ENCODE data around the gene SYT7.

Gene SYT7

DNA sequence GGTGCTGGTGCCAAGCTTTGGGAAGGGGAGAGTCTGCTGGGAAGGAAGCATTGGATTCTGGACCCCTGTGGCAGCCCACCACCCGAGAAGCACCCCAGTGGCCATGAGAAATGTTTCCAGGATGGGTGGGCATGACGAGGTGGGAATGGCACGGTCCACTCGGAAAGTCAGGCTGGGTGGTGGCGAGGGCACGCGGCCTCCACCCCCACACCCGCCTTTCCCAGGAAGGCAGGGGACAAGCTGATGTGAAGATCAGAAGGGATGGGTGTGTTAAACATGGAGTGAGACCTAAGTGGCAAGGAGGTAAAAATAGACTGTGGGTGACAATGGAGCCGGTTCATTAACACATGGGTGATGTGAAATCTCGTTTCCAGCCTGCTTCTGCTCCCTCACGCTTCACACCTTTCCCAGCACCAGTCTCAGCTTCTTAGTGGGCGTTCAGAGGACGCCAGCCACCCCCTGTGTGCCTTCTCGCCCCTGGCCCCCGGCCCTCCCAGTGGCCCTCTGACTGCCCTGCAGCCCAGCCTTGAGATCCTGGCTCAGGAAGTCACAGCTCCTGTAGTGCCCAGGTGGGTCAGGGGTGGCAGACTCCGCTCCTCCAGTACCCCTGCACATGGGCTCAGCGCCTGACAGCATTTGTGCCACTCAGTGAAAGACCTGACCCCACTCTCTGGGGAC is 44.7 kb downstream of the SYT7 start:
- DNase-seq: no peak

DNA sequence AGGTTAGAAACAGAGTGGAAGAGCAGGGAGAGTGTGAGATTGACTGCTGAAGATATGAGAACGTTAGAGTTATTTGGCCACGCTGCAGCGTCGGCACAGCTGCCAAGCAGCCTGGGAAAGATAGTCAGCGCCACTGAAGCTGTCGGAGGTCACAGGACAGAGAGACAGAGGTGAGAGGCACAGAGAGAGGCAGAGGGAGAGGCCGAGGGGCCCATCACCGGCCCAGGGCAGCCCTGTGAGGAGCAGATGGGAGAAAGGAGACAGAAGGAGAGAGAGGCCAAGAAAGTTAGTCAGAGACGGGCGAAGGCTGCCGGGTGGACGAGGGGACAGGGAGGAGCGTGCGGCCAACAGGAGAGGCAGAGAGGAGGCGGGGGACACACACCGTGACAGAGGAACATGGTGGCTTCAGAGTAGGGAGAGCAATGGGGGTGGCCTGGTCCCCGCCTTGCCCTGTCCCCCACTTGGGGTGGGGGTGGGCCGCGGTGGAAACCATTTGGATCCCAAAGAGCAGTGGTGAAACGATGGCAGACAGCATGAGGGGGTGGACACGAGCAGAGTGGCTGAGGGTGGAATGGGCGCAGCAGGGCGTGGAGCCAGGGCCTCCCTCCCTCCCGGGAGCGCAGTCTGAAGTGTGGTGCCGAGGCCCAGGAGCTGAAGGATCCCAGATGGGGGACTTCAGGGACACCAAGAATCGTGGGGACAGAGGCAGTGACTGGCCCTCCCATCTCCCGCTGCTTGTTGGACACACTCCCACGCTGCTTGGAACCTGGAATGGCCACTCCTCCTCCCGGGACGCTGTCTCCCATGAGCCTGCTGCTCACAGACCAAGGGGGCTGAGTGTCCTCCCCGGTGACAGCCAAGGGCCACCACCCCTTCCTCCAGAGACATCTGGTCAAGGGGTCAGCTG is 45.7 kb downstream of the SYT7 start:
- no peak for DNase-seq

DNA sequence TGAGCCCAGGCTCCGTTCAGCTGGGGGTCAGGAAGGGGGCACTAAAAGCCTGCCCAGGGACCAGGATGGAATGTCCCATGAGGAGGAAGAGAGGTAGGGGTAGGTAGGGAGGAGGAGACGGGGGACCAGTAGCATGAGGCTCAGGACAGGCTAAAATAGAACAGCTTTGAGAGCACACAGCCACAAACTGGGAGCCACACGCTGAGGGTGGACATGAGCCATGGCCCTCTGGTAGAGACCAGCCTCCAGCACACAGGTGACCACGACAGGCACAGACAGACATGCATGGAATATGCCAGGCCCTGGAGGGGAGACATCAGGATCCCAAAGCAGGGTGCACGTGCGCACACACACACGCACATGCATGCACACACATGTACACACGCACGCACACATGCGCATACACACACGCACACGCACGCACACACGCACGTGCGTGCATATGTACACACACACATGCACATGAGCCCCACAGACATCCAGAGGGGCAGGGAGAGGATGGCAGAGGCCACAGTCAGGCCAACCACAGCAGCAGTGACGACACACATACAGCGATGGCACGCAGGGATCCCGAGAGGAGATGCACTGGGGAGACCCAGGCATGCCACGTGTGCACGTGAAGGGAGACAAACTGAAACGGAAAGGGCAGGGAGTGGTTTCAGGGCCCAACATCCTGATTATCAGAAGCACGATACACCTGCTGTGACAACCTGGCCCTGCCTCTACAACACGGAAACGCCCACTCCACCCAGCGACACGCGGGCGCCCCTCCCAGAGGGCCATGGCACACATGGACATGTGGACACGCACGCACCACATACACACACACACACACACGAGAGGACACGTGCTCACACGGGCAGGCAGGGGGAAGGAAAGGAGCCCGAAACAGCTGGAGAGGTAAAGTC is 46.6 kb downstream of the SYT7 start:
- DNase-seq: no peak

DNA sequence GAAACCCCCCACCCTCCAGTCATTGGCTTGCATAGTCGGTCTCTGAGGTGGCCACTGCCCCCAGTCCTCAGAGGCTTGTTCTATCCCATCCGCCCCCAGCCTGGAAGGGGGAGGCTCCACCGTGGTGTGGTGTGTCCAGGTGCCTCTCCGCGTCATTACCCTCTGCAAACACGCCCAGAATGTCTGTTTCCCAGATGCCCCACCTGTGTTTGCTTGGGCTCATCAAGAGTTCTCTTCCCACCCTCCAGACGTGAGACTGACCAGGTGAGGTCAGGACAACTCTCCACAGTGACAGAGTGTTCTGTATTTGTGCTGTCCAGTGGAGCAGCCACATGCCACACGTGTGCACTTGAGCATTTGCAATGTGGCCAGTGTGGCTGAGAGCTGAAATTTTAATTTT is 47.5 kb downstream of the SYT7 start:
- no peak for DNase-seq

DNA sequence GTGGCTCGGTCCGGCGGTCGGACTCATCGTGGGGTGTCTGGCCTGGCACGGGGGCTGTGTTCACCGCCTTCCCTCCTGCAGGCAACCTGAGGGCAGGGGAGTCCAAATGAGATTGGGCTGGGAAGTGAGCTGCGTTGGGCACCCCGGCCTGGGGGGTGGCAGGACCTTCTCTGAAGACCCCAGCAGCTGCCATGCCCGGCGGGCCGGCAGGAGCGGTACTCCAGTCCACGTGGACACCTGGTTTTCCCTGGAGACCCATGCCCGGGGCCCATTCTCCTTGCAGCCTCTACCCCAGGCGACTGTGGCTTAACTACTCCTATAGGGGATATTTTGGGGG is 47.9 kb downstream of the SYT7 start:
- DNase-seq: no peak

DNA sequence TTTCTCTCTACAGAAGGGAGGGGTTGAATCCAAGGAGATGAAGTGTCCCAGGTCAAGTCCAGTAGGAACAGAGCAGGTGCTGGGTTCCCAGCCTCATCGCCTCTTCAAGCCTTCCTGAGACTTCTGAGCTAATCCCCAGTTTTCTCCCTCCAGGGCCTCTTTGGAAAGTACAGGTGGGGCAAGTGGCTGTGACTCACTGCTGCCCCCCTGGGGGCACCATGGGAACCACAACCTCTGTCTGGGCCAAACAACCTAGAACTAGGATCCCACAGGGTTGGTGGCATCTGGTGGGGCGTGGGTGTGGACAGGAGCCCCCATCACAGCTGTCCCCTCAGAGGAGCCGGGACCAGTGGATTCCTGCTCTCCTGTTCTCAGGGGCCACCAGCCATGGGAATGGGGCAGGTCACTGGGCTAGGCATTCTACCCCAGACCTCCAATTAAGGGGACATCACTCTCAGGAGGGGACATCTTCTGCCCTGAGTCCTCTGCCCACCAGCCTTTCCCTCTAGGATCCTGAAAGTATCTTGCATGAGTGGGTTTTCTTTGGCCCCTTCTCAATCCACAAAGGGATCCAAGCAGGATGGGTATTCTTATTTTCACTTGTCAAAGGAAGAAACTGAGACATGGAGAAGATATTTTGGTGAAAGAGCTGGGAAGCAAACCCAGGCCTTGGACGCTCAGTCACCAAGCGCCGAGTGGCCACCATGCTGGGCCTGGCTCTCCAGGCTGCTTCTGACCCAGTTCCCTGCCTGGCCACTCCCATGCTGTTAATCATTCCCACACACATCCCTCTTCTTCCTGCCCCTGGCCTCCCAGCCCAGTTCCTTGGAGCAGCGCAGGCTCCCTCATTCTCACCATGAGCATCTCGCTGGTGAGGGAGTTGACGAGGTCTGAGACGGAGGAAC is 48.5 kb downstream of the SYT7 start:
- DNase-seq: no peak

DNA sequence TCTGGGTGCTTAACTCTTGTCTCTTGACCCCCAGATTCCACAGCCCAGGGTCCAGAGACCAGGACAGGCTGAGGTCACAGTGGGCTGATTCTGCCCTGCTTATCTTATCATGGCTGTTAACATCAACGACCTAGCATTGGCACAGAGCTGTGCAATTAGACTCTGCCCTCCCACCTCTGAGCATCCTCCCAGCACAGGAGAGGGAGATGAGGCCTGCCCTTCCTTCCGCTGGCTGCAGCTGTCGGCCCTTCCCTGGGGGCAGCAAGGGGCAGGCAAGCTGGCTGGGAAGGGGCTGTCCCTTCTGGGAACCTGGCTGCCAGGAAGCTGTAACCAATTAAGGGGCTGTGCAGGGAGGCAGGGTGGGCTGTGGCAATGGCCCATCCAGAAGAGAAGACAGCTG is 49.8 kb downstream of the SYT7 start:
- no peak for DNase-seq

DNA sequence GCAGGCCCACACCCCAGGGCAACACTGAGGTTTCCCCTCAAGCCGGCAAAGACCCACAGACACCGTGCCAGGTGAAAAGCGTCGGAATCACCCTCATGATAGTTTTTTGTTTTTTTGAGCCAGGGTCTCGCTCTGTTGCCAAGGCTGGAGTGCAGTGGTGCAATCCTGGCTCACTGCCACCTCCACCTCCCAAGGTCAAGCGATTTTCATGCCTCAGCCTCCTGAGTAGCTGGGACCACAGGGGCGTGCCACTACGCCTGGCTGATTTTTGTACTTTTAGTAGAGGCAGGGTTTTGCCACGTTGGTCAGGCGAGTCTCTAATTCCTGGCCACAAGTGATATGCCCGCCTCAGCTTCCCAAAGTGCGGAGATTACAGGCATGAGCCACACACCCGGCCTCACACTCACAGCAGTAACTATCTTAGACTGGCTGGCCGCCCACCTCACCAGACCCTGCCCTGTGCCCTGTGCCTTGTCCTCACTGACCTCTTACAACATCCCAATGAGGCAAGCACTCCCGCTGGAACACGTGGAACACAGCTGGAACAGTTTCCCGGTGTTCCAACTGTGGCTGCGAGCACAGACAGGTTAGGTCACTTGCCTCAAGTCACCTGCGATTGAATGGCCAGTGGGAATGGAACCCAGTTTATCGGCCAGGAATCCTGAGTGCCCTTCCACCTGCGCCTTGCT is 51.2 kb downstream of the SYT7 start:
- no peak for DNase-seq

DNA sequence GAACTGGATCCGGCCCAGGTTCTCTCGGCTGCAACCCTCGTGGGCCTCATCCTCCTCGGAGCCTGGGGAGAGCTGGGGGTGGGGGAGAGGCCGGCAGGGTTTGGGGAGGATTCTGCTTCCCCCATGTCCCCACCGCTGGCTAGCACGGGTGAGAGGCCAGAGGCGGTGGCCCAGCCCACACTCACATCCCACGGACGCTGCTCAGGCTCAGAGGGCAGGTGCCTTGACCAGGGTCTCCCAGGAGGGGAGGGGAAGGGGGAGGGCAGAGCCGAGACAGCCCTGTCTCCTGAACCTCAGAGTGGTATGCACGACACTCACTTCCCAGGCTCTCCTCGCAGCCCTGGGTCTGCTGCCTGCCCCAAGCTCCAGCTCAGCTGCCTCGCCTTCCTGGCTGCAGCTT is 52.8 kb downstream of the SYT7 start:
- no peak for DNase-seq

DNA sequence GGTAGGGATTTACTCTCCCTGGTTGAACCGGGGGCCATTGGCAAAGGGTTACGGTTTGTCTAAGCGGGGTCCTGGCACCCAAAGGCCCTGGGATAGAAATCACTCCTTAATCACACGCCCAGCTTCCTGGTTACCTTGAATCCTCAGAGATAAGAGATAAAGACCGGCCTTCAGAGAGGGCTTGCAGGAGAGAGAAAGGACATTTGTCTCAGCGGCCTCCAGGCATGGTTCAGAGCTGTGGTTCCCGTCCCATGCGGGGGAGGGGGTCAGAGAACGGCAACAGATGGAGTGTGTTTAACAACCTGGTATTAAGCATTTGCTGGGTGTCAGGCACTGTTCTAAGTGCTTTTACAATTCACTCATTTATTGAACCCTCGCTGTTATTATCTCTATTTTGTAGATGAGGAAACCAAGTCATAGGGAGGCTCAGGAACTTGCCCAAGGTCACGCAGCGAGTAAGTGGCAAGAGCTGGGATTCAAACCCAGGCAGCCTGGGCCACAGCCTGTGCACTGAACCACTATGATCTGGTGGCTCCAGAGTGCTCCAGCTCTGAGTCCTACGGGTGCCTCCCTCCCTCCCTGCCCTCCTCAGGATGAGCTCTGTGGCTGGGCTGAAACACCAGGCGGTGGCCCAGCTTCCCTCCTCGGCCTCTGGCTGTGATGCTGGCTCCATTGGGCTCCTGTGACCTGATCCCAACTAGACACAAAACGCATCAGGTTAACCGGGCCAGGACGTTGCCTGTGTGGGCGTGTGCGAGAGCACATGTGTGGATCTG is 53.7 kb downstream of the SYT7 start:
- no peak for DNase-seq

DNA sequence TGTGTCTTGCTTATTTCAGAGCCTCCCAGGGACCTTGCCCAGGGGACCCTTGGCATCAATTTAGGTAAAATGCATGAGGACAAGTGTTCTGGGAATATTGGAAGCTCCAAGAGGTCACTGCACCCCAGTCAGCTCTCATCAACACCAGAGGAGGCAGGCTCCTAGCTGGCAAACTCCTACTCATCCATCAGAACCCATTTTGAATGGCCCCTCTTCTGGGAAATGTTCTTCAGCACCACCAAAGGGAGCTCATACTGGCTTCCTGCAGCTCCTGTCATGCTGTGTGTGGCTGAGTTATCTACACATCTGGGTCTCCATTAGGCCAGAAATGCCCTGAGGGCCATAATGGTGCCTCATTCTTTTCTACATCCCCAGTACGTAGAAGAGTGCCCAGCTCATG is 54.6 kb downstream of the SYT7 start:
- DNase-seq: no peak

DNA sequence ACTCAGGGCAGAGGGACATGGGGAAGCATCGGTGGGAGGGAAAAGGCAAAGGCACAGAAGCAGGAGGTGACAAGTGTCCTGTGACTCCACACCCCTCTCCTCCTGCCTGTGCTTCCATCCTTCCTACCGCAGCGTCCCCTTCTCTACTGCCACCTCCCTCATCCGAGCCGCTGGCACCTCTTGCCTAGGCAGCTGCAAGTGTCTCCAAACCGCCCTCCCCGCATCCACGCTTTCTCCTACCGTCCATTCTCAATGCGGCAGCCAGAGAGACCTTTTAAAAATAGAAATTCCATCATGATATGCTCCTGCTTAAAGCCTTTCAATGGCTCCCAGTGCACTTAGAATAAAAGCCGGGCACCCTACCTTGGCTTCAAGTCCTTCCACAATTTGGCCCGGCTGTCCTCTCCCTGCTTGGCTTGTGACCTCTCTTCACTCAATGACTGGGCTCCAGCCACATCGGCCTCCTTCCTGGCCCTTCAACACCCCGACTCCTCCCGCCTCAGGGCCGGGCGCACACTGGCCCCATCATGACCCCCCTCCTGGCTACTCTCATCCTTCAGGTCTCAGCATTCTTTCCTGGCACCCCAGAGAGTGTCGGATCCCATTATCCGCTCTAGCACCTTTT is 55.8 kb downstream of the SYT7 start:
- no peak for DNase-seq

DNA sequence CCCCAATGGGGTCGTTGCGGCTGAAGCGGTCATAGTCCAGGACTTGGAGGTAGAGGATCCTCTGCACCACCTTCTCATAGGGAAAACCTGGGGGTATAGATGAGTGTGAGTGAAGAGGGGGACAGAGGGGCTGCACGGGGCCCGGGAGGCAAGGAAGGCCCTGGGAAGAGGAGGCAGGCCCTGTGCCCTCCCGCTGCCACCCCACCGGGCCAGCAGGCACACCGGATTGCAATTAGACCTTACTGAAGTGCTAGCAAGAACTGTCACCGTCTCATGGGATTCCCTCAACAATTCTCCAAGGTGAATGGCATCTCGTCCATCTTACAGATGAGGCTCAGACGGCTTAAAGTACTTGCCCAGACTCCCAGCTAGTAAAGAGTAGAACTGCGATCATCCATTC is 56.4 kb downstream of the SYT7 start:
- no peak for DNase-seq

DNA sequence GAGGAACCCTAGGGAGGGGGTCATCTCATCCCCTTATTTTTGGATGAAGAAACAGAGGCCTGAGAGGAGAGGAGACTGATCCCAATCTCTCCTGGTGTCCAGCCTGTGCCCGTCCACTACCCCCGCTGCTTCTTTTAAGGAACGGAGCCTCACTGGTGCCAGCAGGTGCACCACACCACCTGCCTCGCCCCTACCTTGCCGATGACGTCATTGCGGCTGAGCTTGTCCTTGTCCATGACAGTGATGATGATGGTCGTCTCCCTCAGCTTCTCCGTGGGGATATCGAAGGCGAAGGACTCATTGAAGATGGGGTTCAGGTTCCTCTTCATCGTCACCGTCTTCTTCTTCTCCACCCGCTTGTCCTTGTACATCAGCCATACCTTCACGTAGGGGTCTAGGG is 58.0 kb downstream of the SYT7 start:
- no peak for DNase-seq

DNA sequence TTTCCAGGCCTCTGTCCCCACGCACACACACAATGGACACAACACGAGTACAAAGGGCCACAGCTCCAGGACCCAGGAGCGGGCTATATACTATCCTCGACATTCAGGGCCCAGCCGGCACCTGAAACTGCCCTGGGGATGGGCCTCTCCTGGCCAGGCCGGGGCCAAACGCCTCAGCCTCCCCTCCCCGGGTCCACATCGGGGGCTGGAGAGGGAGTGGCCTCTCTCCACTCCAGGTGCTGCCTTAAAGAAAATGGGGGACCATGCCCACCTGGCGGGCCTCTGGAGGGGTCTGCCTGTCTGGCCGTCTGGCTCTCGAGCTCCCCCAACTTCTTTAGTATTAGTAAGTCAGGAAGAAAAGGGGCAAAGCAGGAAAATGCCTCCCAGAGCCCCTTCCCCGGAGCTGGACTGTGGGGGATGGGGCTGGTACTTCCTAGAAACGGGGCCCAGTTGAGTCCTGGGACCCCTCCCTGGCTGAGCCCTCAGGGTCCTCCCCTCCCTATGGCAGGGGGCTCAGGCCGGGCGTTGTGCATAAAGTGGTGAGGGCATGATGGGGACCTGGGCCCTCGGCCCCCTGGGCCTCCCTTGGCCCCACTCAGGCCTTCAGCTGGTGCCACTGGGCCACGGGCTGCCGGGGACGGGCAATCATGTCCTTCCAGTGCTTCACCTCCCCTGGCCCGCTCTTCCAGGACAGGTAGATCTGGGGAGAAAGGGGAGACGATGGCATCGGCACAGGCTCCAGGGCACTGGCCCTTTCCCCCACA is 62.7 kb downstream of the SYT7 start:
- DNase-seq: no peak

DNA sequence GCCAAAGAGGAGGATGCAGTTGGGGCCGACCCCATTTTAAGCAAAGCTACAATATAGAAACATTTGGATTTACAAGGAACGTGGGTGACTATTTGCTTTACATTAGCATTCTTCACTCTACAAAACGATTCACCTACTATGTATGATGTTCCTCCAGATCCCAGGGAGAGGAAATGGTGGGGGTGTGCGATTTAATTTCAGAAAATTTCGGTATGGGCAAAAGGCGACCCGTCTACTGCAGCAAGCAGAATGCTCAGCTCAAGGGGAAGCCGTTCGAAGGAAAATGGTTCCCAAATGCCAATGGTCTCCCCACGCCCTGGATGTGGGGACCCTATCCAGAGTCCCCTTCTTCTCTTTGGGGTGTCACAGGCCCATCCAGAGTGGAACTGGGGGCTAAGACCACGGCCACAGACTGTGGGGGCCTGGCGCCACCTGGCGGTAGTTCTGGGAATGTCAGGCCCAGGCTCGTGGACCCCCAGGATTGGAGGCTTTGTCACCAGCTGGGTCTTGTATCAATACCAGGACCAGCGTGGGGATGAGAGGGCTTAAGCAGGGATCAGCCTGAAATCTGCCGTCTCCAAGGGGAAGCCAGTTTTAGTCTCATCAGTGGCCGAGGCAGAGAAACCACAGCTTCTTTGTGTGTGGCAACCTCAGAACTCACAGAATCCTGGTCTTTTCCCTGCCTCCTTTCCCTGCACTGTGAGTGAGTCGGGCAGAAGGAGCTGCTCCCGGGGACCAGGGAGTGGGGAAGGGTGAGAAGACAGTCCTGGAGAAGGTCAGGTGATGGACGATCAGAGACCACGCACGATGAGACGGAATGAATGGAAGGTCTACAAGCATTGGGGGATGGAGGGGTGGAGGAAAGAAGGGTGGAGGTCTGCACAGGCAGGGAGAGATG is 64.0 kb downstream of the SYT7 start:
- peak; percentile 23 for DNase-seq

DNA sequence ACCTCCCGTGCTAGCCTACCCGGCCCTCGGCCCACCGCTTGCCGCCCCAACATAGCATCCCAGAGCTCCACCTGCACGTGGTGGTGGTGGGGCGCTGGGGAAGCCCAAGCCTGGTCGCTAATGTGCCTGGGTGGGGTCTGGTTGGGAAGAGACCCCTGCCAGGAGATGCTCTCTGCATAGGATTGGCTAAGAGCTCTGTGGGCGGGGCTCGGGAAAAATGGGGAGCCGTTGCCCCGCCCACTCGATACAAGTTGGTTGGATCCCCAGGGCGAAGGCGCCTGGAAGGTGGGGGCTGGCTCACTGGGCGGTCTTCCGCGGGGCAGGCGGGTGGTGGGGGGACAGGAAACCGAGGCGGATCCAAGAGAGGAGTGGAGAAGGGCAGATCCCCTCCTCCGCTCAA is 64.7 kb downstream of the SYT7 start:
- DNase-seq: no peak

DNA sequence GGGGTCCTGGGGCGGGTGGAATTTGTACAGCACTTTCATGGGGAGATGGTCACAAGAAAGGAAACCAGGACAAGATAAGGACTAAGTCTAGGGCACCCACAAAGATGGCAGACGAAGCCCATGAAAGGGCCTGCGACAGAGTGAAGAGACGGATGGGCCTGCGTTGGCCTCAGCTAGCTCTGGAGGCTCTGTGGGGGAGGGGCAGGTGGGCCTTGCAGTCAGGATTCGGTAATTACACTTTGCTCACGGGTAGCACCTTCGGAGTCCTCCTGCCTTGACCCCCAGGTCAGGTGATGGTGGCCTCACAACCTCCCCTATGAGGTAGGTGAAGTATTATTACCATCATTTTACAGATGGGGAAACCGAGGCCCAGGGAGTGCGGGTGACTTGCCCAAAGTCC is 65.2 kb downstream of the SYT7 start:
- DNase-seq: no peak
